Neural progenitor cell (in vitro differentiated cells): ENCODE data around the gene ESRRB. TPM values are rescaled to one million over a fixed set of nuclear protein-coding genes. Genes with fewer than 3 reads are reported as not detected.
"Not testable (repeated sequence)": the region's sequence is repeated elsewhere in the genome, so short reads cannot be mapped to it uniquely, and the experiment has no call there.

Experiments used
- DNase-seq: peaks from one replicate; pipeline ENCODE4 v3.0.0-alpha.2; 2016; ENCODE audit warnings: low spot score
- H2AFZ ChIP-seq: fragments of 200-600 bp; sonication (generic); replicated peaks from 2 replicates; pipeline ENCODE4 v1.6.1; 2016; ENCODE audit warnings: antibody characterized with exemption
- H3F3A ChIP-seq: fragments of 200-600 bp; sonication (generic); 2 replicates; pipeline ENCODE4 v1.6.1; 2016; ENCODE audit warnings: antibody characterized with exemption, low read depth
- H3K27ac ChIP-seq: fragments of 200-600 bp; sonication (generic); 2 replicates; pipeline ENCODE4 v1.5.1; 2016; ENCODE audit warnings: mild to moderate bottlenecking
- H3K27me3 ChIP-seq: fragments of 200-600 bp; sonication (generic); 2 replicates; pipeline ENCODE4 v1.6.1; 2016; ENCODE audit warnings: mild to moderate bottlenecking, moderate library complexity
- H3K36me3 ChIP-seq: fragments of 200-600 bp; sonication (generic); 2 replicates; pipeline ENCODE4 v1.5.1; 2016
- H3K4me1 ChIP-seq: fragments of 200-600 bp; sonication (generic); 2 replicates; pipeline ENCODE4 v1.6.1; 2016; ENCODE audit warnings: mixed run types
- H3K4me2 ChIP-seq: fragments of 200-600 bp; sonication (generic); 2 replicates; pipeline ENCODE4 v1.6.1; 2016
- H3K4me3 ChIP-seq: fragments of 200-600 bp; sonication (generic); 2 replicates; pipeline ENCODE4 v1.5.1; 2016
- H3K79me2 ChIP-seq: fragments of 200-600 bp; sonication (generic); 2 replicates; pipeline ENCODE4 v1.6.1; 2016; ENCODE audit warnings: low read depth
- H3K9ac ChIP-seq: fragments of 200-600 bp; sonication (generic); 2 replicates; pipeline ENCODE4 v1.6.1; 2016
- H3K9me3 ChIP-seq: fragments of 200-600 bp; sonication (generic); 2 replicates; pipeline ENCODE4 v1.5.1; 2016; ENCODE audit warnings: low read depth
- H4K20me1 ChIP-seq: fragments of 200-600 bp; sonication (generic); 2 replicates; pipeline ENCODE4 v1.6.1; 2016; ENCODE audit warnings: low read depth
- H3K27ac Mint-ChIP-seq: 3 replicates; pipeline ENCODE4 v1.8.0; 2021; ENCODE audit warnings: mixed read lengths
- H3K27me3 Mint-ChIP-seq: 2 replicates; pipeline ENCODE4 v1.8.0; 2022; ENCODE audit warnings: low read depth, mild to moderate bottlenecking, inconsistent platforms, moderate library complexity, mixed read lengths; ENCODE audit not compliant: insufficient read depth
- H3K36me3 Mint-ChIP-seq: 3 replicates; pipeline ENCODE4 v1.8.0; 2021; ENCODE audit warnings: mixed read lengths
- H3K4me1 Mint-ChIP-seq: 3 replicates; pipeline ENCODE4 v1.8.0; 2021; ENCODE audit warnings: mixed read lengths
- H3K4me3 Mint-ChIP-seq: 3 replicates; pipeline ENCODE4 v1.8.0; 2021; ENCODE audit warnings: mild to moderate bottlenecking, moderate library complexity, mixed read lengths
- H3K9me3 Mint-ChIP-seq: 3 replicates; pipeline ENCODE4 v1.8.0; 2020; ENCODE audit warnings: mixed read lengths
- CTCF ChIP-seq: fragments of 200-600 bp; sonication (generic); IDR thresholded peaks from 2 replicates; pipeline ENCODE4 v1.5.1; 2017; ENCODE audit warnings: antibody characterized with exemption, mild to moderate bottlenecking
- EZH2 ChIP-seq: fragments of 200-600 bp; sonication (generic); IDR thresholded peaks from 2 replicates; pipeline ENCODE4 v1.6.1; 2017; ENCODE audit warnings: antibody characterized with exemption, mild to moderate bottlenecking, moderate library complexity
- EZH2phosphoT487 ChIP-seq: fragments of 200-600 bp; sonication (generic); IDR thresholded peaks from 2 replicates; pipeline ENCODE4 v1.6.1; 2017; ENCODE audit warnings: antibody characterized with exemption
- total RNA-seq: library from RNA; depleted of rRNA; stranded (reverse); fragments of >200 nt; gene quantifications from 2 replicates; pipeline ENCODE4 v1.2.3, GENCODE V29; 2015; ENCODE audit warnings: low replicate concordance

Gene ESRRB
- total RNA-seq, 1 donor from 2014 or later: 1.3 TPM

- H3K4me1 ChIP-seq: peaks cover 11% of the 10 kb centered on the region
- H3F3A ChIP-seq: no peaks in the 10 kb centered on the region
- H3K27ac ChIP-seq: no peak overlapping the region
- no peak overlapping the region for H3K4me2 ChIP-seq
- peaks cover 2% of the 10 kb centered on the region for H3K27me3 Mint-ChIP-seq
- no peaks in the 10 kb centered on the region for H3K9me3 ChIP-seq
- TF ChIP-seq CTCF (no peak), EZH2phosphoT487 (no peak), EZH2 (no peak)
- H3K27ac Mint-ChIP-seq: no peak overlapping the region
- H2AFZ ChIP-seq: no peak overlapping the region
- no peaks in the 10 kb centered on the region for H3K27me3 ChIP-seq
- no peaks in the 10 kb centered on the region for H3K79me2 ChIP-seq
- no peak for DNase-seq
- H3K4me3 Mint-ChIP-seq: no peak overlapping the region
- H3K36me3 Mint-ChIP-seq: no peaks in the 10 kb centered on the region
- H3K9me3 Mint-ChIP-seq: peaks cover 3% of the 10 kb centered on the region
- H3K4me1 Mint-ChIP-seq: peaks cover 19% of the 10 kb centered on the region
- H3K36me3 ChIP-seq: no peaks in the 10 kb centered on the region
- no peak overlapping the region for H3K4me3 ChIP-seq
- H3K9ac ChIP-seq: no peak overlapping the region
- H4K20me1 ChIP-seq: no peaks in the 10 kb centered on the region
Measured at GRCh38 chr14:76531085-76531484, 155.1 kb downstream of the ESRRB start.

GRCh38 chr14:76531821-76532318, 155.9 kb downstream of the ESRRB start:
- no peaks in the 10 kb centered on the region for H3F3A ChIP-seq
- no peaks in the 10 kb centered on the region for H3K79me2 ChIP-seq
- H2AFZ ChIP-seq: no peak overlapping the region
- no peak overlapping the region for H3K4me3 ChIP-seq
- H3K27me3 ChIP-seq: no peaks in the 10 kb centered on the region
- Mint-ChIP-seq H3K36me3 (no peaks in the 10 kb centered on the region), H3K27me3 (peaks cover 2% of the 10 kb centered on the region), H3K27ac (peak overlapping the region; percentile 24), H3K4me3 (no peak overlapping the region), H3K9me3 (peaks cover 5% of the 10 kb centered on the region), H3K4me1 (peaks cover 18% of the 10 kb centered on the region)
- no peaks in the 10 kb centered on the region for H3K9me3 ChIP-seq
- no peak overlapping the region for H3K9ac ChIP-seq
- no peak overlapping the region for H3K4me2 ChIP-seq
- TF ChIP-seq EZH2phosphoT487 (no peak), CTCF (no peak), EZH2 (no peak)
- H3K27ac ChIP-seq: no peak overlapping the region
- peaks cover 7% of the 10 kb centered on the region for H3K4me1 ChIP-seq
- H3K36me3 ChIP-seq: no peaks in the 10 kb centered on the region
- no peak for DNase-seq
- no peaks in the 10 kb centered on the region for H4K20me1 ChIP-seq

GRCh38 chr14:76536636-76537035, 160.7 kb downstream of the ESRRB start:
- H3K9me3 ChIP-seq, H3K4me3 ChIP-seq, H3K4me3 Mint-ChIP-seq, H4K20me1 ChIP-seq, H3K9ac ChIP-seq, H3K36me3 ChIP-seq, H3K36me3 Mint-ChIP-seq, H2AFZ ChIP-seq, H3K4me1 ChIP-seq, H3K4me2 ChIP-seq, H3K79me2 ChIP-seq, DNase-seq, H3K9me3 Mint-ChIP-seq, H3K27ac Mint-ChIP-seq, H3K27me3 Mint-ChIP-seq, H3F3A ChIP-seq, H3K27ac ChIP-seq, H3K27me3 ChIP-seq: not testable (repeated sequence)
- peaks cover 29% of the 10 kb centered on the region for H3K4me1 Mint-ChIP-seq

- H3K9me3 ChIP-seq: no peaks in the 10 kb centered on the region
- H3K4me3 ChIP-seq: no peak overlapping the region
- H3K9ac ChIP-seq: no peak overlapping the region
- H3K4me2 ChIP-seq: no peak overlapping the region
- H3K36me3 Mint-ChIP-seq: no peaks in the 10 kb centered on the region
- H3F3A ChIP-seq: no peaks in the 10 kb centered on the region
- no peaks in the 10 kb centered on the region for H3K36me3 ChIP-seq
- no peaks in the 10 kb centered on the region for H3K27me3 Mint-ChIP-seq
- H3K27ac Mint-ChIP-seq: peak overlapping the region; percentile 37
- H3K27ac ChIP-seq: no peak overlapping the region
- H3K4me3 Mint-ChIP-seq: no peak overlapping the region
- H3K27me3 ChIP-seq: no peaks in the 10 kb centered on the region
- peaks cover 17% of the 10 kb centered on the region for H3K4me1 ChIP-seq
- TF ChIP-seq CTCF (no peak), EZH2phosphoT487 (no peak), EZH2 (no peak)
- H2AFZ ChIP-seq: no peak overlapping the region
- peaks cover 33% of the 10 kb centered on the region for H3K4me1 Mint-ChIP-seq
- H4K20me1 ChIP-seq: no peaks in the 10 kb centered on the region
- peaks cover 5% of the 10 kb centered on the region for H3K9me3 Mint-ChIP-seq
- DNase-seq: no peak
- no peaks in the 10 kb centered on the region for H3K79me2 ChIP-seq
Measured at GRCh38 chr14:76537906-76538647, 162.1 kb downstream of the ESRRB start.
